ENCODE measurements around the gene KMT2C.

KMT2C gene

DNA sequence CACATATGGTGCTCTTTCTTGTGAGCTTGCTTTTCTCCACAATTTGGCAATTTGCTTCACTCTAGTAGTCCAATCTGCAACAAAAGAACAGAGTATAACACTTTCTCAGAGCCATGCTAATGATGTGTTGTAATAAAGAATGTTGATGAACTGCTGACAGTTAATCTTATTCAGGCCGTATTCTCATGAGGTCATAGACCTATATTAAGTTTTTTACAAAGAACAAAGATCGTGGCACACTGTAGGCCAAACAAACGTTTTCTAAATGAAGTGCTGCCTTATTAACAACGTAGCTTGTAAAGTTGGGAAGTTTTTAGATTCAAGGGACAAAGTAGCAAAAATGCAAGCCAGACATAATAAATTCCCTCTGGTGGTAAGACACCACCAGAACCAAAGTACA, 250.2 kb downstream of the KMT2C start:
- Histone ChIP-seq H3K27me3 (no peaks in the 10 kb centered on the region), H3K4me1 (no peaks in the 10 kb centered on the region), H3K4me3 (ENCODE audit: low read depth, low read length) (no peak overlapping the region), H3K36me3 (peaks cover 70% of the 10 kb centered on the region), H3K9me3 (no peaks in the 10 kb centered on the region)
- TF ChIP-seq, protein P1, sequence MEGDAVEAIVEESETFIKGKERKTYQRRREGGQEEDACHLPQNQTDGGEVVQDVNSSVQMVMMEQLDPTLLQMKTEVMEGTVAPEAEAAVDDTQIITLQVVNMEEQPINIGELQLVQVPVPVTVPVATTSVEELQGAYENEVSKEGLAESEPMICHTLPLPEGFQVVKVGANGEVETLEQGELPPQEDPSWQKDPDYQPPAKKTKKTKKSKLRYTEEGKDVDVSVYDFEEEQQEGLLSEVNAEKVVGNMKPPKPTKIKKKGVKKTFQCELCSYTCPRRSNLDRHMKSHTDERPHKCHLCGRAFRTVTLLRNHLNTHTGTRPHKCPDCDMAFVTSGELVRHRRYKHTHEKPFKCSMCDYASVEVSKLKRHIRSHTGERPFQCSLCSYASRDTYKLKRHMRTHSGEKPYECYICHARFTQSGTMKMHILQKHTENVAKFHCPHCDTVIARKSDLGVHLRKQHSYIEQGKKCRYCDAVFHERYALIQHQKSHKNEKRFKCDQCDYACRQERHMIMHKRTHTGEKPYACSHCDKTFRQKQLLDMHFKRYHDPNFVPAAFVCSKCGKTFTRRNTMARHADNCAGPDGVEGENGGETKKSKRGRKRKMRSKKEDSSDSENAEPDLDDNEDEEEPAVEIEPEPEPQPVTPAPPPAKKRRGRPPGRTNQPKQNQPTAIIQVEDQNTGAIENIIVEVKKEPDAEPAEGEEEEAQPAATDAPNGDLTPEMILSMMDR (IDR thresholded peaks at IDR 0.05; ENCODE audit: low read depth, low read length): no peak
- no peak for DNase-seq

- Histone ChIP-seq H3K4me1 (no peaks in the 10 kb centered on the region), H3K36me3 (peaks cover 87% of the 10 kb centered on the region), H3K27me3 (no peaks in the 10 kb centered on the region), H3K9me3 (no peaks in the 10 kb centered on the region), H3K4me3 (ENCODE audit: low read depth, low read length) (no peak overlapping the region)
- TF ChIP-seq, protein P1 (IDR thresholded peaks at IDR 0.05; ENCODE audit: low read depth, low read length): no peak
- DNase-seq: peak; percentile 40
These were observed 255.2 kb downstream of the KMT2C start for GRCh38 chr7:152180587-152180986.

DNA sequence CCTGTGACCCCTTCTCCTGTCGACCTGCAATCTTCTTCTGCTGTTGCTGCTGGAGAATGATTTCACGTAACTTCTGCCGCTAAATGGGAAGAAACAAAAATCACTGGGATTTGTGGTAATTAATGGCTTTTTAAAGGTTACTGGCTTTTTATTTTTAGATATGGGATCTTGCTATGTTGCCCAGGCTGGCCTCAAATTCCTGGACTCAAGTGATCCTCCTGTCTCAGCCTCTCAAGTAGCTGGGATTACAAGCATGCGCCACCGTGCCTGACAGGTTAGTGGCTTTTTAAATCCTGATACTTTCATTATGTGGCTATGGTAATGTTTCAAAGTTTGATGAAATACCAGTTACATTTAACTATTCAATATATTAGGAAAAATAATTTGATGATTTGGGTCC, 255.8 kb downstream of the KMT2C start:
- H3K4me3 ChIP-seq (ENCODE audit: low read depth, low read length): no peak overlapping the region
- DNase-seq: no peak
- peaks cover 87% of the 10 kb centered on the region for H3K36me3 ChIP-seq
- no peaks in the 10 kb centered on the region for H3K27me3 ChIP-seq
- H3K4me1 ChIP-seq: no peaks in the 10 kb centered on the region
- no peaks in the 10 kb centered on the region for H3K9me3 ChIP-seq
- TF ChIP-seq, protein P1 (IDR thresholded peaks at IDR 0.05; ENCODE audit: low read depth, low read length): no peak

DNA sequence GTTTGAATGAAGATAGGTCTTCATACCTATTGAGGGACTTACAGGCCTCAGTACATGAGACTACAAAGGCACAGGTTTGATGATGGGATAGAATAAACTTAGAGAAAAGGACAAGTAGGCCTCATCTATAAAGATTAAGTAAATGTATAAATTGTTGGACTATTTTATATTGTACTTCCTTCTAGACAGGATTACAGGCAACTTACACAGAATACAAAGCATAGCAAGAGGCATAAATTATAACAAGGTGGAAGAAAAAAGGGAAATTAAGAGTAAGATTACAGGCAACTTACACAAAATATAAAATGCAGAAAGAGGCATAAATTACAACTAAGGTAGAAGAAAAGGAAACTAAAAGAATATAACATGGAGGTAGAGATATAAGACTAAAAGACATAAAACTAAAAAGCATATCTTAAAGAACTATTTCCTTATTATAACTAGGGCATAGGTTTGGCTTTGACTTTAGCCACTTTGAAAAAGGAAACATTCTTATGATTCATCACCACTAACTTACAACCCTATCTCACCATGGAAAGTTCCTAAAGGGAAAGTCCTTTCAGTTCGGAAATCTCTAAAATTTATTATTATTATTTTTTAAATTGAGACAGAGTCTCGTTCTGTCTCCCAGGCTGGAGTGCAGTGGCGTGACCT, 257.3 kb downstream of the KMT2C start:
- TF ChIP-seq, protein P1 (IDR thresholded peaks at IDR 0.05; ENCODE audit: low read depth, low read length): no peak
- Histone ChIP-seq H3K36me3 (peaks cover 85% of the 10 kb centered on the region), H3K4me1 (no peaks in the 10 kb centered on the region), H3K27me3 (no peaks in the 10 kb centered on the region), H3K9me3 (no peaks in the 10 kb centered on the region), H3K4me3 (ENCODE audit: low read depth, low read length) (no peak overlapping the region)
- no peak for DNase-seq

GRCh38 chr7:152177681-152178404, 258.0 kb downstream of the KMT2C start:
- no peak overlapping the region for H3K4me3 ChIP-seq (ENCODE audit: low read depth, low read length)
- no peaks in the 10 kb centered on the region for H3K9me3 ChIP-seq
- H3K36me3 ChIP-seq: peaks cover 80% of the 10 kb centered on the region
- DNase-seq: no peak
- H3K27me3 ChIP-seq: no peaks in the 10 kb centered on the region
- no peaks in the 10 kb centered on the region for H3K4me1 ChIP-seq
- TF ChIP-seq, protein P1 (IDR thresholded peaks at IDR 0.05; ENCODE audit: low read depth, low read length): no peak

- Histone ChIP-seq H3K36me3 (peaks cover 69% of the 10 kb centered on the region), H3K4me3 (ENCODE audit: low read depth, low read length) (no peak overlapping the region), H3K4me1 (no peaks in the 10 kb centered on the region), H3K9me3 (no peaks in the 10 kb centered on the region), H3K27me3 (no peaks in the 10 kb centered on the region)
- TF ChIP-seq, protein P1 (IDR thresholded peaks at IDR 0.05; ENCODE audit: low read depth, low read length): no peak
- no peak for DNase-seq
These were observed 259.0 kb downstream of the KMT2C start for GRCh38 chr7:152176797-152177196.
